Fibroblast of villous mesenchyme (primary cell): Measurements from ENCODE around the gene ARMC6. TPM values are rescaled to one million over a fixed set of nuclear protein-coding genes. Genes with fewer than 3 reads are reported as not detected.

ENCODE experiments used
- DNase-seq: peaks from one replicate; pipeline ENCODE4 v3.0.0-alpha.2; 2010; ENCODE audit warnings: low read depth
- H3K4me3 ChIP-seq: 2 replicates; pipeline ENCODE4 v1.5.1; 2011; ENCODE audit warnings: low read depth, mild to moderate bottlenecking, low read length
- CTCF ChIP-seq: IDR thresholded peaks from 2 replicates; pipeline ENCODE4 v1.5.1; 2012; ENCODE audit warnings: low read depth, mild to moderate bottlenecking, low read length; ENCODE audit not compliant: insufficient read depth
- total RNA-seq: library from RNA; depleted of rRNA; stranded (reverse); fragments of >200 nt; gene quantifications from 2 replicates; pipeline ENCODE4 v1.2.3, GENCODE V29; 2012

ARMC6 gene
- total RNA-seq, 1 donor, result 37.1 TPM

DNA sequence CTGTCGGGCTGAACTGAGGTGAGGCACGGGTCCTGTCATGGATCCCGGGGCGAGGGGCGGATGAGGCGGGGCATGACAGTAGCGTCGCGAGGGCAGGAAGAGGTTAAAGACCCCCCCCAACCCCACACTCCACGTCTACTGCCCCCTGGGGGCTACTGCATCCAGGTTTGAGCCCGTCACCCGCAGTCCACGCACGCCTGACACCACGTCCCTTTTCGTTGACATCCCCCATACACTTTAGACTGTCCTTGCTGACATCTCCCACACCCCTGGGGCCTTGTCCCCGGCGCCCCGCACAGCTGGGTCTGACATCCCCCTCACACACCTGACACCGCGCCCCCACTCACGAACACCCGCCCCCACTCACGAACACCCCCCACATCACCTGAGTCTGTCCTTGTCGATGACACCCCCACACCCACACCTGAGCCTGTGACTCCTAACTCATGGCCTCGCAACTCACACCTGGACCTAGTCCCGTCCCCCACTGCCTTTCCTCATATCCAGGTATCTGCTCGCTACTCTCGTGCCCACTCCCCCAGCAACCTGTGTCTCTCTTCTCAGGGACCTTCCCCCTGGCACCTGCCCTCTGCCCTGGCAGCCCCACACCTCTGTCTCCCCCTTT is 30.8 kb downstream of the ARMC6 start:
- no peak for DNase-seq
- peak overlapping the region; percentile 82 for H3K4me3 ChIP-seq
- TF ChIP-seq CTCF, result peak; percentile 31

DNA sequence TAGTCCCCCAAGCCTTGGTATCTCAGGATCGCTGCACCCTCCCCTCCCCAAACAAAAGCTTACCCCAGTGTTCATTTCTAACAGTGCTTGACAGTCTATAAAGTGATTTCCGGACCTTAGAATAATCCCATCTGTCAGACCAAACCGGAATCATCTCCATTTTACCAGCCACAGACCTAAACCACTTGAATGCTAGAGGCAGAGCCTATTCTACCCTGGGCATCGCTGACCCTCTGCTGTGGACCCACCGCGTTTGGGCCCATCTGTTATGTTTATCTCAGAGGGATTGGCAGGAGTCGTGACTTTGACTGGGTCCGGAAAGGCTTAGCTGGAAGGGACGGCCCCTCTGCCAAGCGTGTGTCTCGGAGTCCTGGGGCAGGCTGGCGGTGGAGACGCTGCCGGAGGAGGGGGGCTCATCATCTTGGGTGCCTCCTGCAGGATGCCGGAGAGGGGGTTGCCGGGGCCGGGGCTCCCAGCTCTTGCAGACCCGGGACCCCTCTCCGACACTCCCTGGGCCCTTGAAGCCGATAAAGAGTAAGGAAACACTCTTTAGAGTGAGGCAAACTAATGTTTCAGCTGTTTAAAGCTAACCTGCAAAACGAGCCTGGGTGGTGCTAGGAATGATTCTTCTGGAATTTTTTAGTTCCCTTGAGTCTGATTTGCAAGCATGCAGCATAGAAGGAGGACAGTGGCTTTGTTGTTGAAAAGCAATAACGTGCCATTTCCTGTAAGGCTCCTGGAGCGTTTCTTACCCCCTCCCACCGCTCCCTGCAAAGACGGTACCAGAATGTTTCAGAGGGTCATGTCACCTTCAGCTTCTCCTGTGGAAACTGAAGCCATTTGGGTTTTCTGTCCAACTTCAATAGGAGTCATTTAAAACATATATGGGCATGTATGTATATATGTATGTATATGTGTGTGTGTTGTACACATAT is 31.7 kb downstream of the ARMC6 start:
- no peak for TF ChIP-seq CTCF
- DNase-seq, result peak; percentile 11
- H3K4me3 ChIP-seq, result peak overlapping the region; percentile 82

- peak; percentile 7 for DNase-seq
- no peak for TF ChIP-seq CTCF
- H3K4me3 ChIP-seq, result no peak overlapping the region
These were observed 34.1 kb downstream of the ARMC6 start for GRCh38 chr19:19067276-19068072.

GRCh38 chr19:19068659-19069654 is 35.6 kb downstream of the ARMC6 start:
- no peak for DNase-seq
- TF ChIP-seq CTCF, result no peak
- H3K4me3 ChIP-seq, result no peak overlapping the region

DNA sequence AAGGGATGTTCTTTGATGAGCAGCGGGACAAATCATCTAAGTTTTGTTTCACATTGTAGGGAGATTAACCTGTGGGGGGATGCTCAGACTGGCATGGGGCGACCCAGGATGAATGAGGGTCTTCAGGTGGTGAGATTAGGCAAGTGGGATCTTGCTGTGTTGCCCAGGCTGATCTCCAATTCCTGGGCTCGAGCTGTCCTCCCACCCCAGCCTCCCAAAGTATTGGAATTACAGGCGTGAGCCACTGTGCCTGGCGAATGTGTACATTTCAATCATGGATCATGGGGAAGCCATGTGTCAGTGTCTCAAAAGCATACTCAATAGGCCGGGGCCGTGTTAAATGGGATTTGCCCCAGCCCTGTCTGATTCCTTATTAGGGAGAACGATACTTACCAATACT is 38.5 kb downstream of the ARMC6 start:
- no peak for DNase-seq
- H3K4me3 ChIP-seq, result no peak overlapping the region
- no peak for TF ChIP-seq CTCF
